OCI-LY1 (cell line): ENCODE results near the gene FOXN1.

Experiments used
- H2AFZ ChIP-seq: fragments of 200-600 bp; sonication (generic), shearing (Covaris generic); 2 replicates; pipeline ENCODE4 v1.6.0; 2014; ENCODE audit warnings: antibody characterized with exemption, mild to moderate bottlenecking, low read length
- H3F3A ChIP-seq: fragments of 200-600 bp; sonication (generic), shearing (Covaris generic); 2 replicates; pipeline ENCODE4 v1.6.0; 2014; ENCODE audit warnings: mild to moderate bottlenecking, antibody characterized with exemption, low read length, moderate library complexity; ENCODE audit not compliant: insufficient read depth
- H3K27ac ChIP-seq: fragments of 200-600 bp; sonication (generic); 2 replicates; pipeline ENCODE4 v1.5.1; 2014; ENCODE audit warnings: low read length, mixed run types, mild to moderate bottlenecking, low read depth; ENCODE audit not compliant: poor library complexity, severe bottlenecking
- H3K27me3 ChIP-seq: fragments of 200-600 bp; sonication (generic); 2 replicates; pipeline ENCODE4 v1.6.0; 2014; ENCODE audit warnings: antibody characterized with exemption, mild to moderate bottlenecking, low read length, moderate library complexity; ENCODE audit not compliant: insufficient read depth
- H3K36me3 ChIP-seq: fragments of 200-600 bp; sonication (generic); 2 replicates; pipeline ENCODE4 v1.6.1; 2014; ENCODE audit warnings: mild to moderate bottlenecking, antibody characterized with exemption, low read length, moderate library complexity, mixed read lengths; ENCODE audit not compliant: insufficient read depth
- H3K4me1 ChIP-seq: fragments of 200-600 bp; sonication (generic); 2 replicates; pipeline ENCODE4 v1.5.1; 2014; ENCODE audit warnings: mild to moderate bottlenecking, low read length, moderate library complexity; ENCODE audit not compliant: insufficient read depth, severe bottlenecking
- H3K4me2 ChIP-seq: fragments of 200-600 bp; sonication (generic), shearing (Covaris generic); 2 replicates; pipeline ENCODE4 v1.6.1; 2014; ENCODE audit warnings: low read length
- H3K4me3 ChIP-seq: fragments of 200-600 bp; sonication (generic); 2 replicates; pipeline ENCODE4 v1.5.1; 2014; ENCODE audit warnings: low read length, low read depth, mild to moderate bottlenecking, mixed read lengths; ENCODE audit not compliant: poor library complexity, severe bottlenecking
- H3K79me2 ChIP-seq: fragments of 200-600 bp; shearing (Covaris generic); 2 replicates; pipeline ENCODE4 v1.6.1; 2016; ENCODE audit warnings: mixed run types, low read length, mixed read lengths; ENCODE audit not compliant: insufficient read depth
- H3K9ac ChIP-seq: fragments of 200-600 bp; sonication (generic), shearing (Covaris generic); 2 replicates; pipeline ENCODE4 v1.6.1; 2014; ENCODE audit warnings: mild to moderate bottlenecking, low read length, mixed read lengths
- H3K9me2 ChIP-seq: fragments of 200-600 bp; sonication (generic), shearing (Covaris generic); 2 replicates; pipeline ENCODE4 v1.6.1; 2014; ENCODE audit warnings: low read depth, mild to moderate bottlenecking, low read length, mixed read lengths
- H3K9me3 ChIP-seq: fragments of 200-600 bp; shearing (Covaris generic); 2 replicates; pipeline ENCODE4 v1.6.1; 2014; ENCODE audit warnings: low read length, mixed read lengths
- H4K20me1 ChIP-seq: fragments of 200-600 bp; sonication (generic), shearing (Covaris generic); 2 replicates; pipeline ENCODE4 v1.6.0; 2016; ENCODE audit warnings: mild to moderate bottlenecking, low read length; ENCODE audit not compliant: insufficient read depth
- EZH2 ChIP-seq: fragments of 200-600 bp; sonication (generic), shearing (Covaris generic); IDR thresholded peaks from 2 replicates; pipeline ENCODE4 v1.8.0; 2017; ENCODE audit warnings: borderline replicate concordance, mixed run types, mild to moderate bottlenecking, antibody characterized with exemption, low read length, moderate library complexity, mixed read lengths
- TF ChIP-seq, protein P1 (sequence below): fragments of 200-600 bp; sonication (generic), shearing (Covaris generic); IDR thresholded peaks from 2 replicates; pipeline ENCODE4 v1.5.1; 2017; ENCODE audit warnings: mild to moderate bottlenecking, antibody characterized with exemption, low read length, moderate library complexity, mixed read lengths

The FOXN1 gene

DNA sequence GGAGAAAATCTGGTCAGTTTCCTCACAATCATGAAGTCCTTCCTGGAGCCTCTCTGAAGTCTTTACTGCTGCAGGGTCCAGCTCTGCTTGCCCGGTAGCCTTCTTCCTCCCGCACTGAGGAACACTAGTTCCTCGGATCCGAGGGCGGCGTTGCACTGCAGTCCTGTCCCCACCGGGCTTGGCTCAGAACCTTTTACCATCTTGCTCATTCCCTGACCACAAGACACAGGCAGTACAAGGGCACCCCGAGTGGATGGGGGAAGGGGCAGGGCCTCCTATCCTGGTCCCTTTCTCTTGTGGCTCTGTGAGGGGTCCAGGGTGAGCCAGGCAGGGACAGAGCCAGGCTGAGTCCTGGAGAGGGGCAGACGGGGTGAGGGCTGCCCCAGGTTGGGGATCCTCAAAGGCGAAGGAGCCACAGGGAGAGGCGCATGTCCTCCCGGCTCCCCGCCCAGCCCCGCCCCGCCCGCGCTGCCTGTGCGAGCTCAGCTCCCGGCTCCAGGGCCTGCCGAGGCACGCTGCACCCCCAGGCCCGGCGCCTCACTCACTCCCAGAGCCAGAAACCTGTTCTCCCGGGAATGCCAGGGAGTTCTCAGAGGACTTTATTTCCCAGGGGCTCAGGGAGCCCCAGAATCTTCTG, 1.5 kb downstream of the FOXN1 start:
- Histone ChIP-seq H3K9me3 (no peaks in the 10 kb centered on the region), H3K4me3 (no peak overlapping the region), H3K36me3 (no peaks in the 10 kb centered on the region), H3K27me3 (no peaks in the 10 kb centered on the region), H3F3A (no peaks in the 10 kb centered on the region), H3K27ac (no peak overlapping the region), H3K4me2 (no peak overlapping the region), H4K20me1 (no peaks in the 10 kb centered on the region), H3K79me2 (no peaks in the 10 kb centered on the region), H3K4me1 (no peaks in the 10 kb centered on the region), H3K9me2 (no peaks in the 10 kb centered on the region), H3K9ac (no peak overlapping the region), H2AFZ (no peak overlapping the region)
- TF ChIP-seq, protein P1, sequence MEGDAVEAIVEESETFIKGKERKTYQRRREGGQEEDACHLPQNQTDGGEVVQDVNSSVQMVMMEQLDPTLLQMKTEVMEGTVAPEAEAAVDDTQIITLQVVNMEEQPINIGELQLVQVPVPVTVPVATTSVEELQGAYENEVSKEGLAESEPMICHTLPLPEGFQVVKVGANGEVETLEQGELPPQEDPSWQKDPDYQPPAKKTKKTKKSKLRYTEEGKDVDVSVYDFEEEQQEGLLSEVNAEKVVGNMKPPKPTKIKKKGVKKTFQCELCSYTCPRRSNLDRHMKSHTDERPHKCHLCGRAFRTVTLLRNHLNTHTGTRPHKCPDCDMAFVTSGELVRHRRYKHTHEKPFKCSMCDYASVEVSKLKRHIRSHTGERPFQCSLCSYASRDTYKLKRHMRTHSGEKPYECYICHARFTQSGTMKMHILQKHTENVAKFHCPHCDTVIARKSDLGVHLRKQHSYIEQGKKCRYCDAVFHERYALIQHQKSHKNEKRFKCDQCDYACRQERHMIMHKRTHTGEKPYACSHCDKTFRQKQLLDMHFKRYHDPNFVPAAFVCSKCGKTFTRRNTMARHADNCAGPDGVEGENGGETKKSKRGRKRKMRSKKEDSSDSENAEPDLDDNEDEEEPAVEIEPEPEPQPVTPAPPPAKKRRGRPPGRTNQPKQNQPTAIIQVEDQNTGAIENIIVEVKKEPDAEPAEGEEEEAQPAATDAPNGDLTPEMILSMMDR, result no peak
- TF ChIP-seq EZH2, result no peak

GRCh38 chr17:28508211-28508724, 2.1 kb downstream of the FOXN1 start:
- H3K27me3 ChIP-seq, result no peaks in the 10 kb centered on the region

GRCh38 chr17:28509789-28510188, 3.6 kb downstream of the FOXN1 start:
- Histone ChIP-seq H3K4me2 (no peak overlapping the region), H3K9me2 (no peaks in the 10 kb centered on the region), H3K36me3 (no peaks in the 10 kb centered on the region), H3K9ac (no peak overlapping the region), H3K4me3 (no peak overlapping the region), H3F3A (no peaks in the 10 kb centered on the region), H2AFZ (no peak overlapping the region), H3K27ac (no peak overlapping the region), H4K20me1 (no peaks in the 10 kb centered on the region), H3K79me2 (no peaks in the 10 kb centered on the region), H3K9me3 (no peaks in the 10 kb centered on the region), H3K27me3 (peaks cover 10% of the 10 kb centered on the region), H3K4me1 (no peaks in the 10 kb centered on the region)
- TF ChIP-seq, protein P1, result no peak
- TF ChIP-seq EZH2, result no peak

More at GRCh38 chr17:28508211-28508724, 2.1 kb downstream of the FOXN1 start:
- H3K9me2 ChIP-seq, result no peaks in the 10 kb centered on the region
- H3K4me1 ChIP-seq, result no peaks in the 10 kb centered on the region
- H3F3A ChIP-seq, result no peaks in the 10 kb centered on the region
- no peak overlapping the region for H3K27ac ChIP-seq
- H3K4me2 ChIP-seq, result no peak overlapping the region
- no peak overlapping the region for H2AFZ ChIP-seq
- no peak overlapping the region for H3K9ac ChIP-seq
- no peaks in the 10 kb centered on the region for H3K36me3 ChIP-seq
- TF ChIP-seq, protein P1, result no peak
- no peak for TF ChIP-seq EZH2
- no peaks in the 10 kb centered on the region for H3K9me3 ChIP-seq
- H4K20me1 ChIP-seq, result no peaks in the 10 kb centered on the region
- H3K4me3 ChIP-seq, result no peak overlapping the region
- H3K79me2 ChIP-seq, result no peaks in the 10 kb centered on the region
